ENCODE measurements around the gene WWOX.

WWOX gene

DNA sequence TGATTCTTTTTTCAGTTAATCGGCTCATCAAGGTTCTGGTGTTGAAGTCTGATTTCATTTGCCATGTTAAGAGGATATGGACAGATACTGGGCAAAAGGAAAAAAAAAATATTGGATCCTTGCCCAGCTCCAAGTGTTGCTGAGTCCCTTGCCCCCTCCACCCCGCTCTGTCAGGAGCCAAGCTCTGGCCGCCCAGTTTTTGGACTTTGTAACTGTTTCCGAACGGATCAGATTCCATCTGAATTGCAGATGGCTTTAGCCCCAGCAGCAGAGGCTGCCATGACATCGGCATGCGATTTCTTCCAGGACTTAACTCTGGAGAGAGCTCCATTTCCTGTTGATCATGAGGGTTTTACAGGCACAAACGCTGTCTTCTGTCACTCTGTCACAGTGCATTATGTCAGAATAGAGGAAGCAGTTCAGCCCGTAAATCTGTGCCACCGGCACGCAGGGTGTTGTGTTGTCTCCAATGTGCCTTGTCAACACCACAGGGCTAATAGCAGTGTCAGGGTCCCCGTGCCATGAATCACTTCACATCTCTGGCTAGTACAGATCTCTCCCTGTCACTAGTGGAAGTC lies 885.5 kb downstream of the WWOX start:
- DNase-seq, result peak in 1 of 2 donors; percentile 30

DNA sequence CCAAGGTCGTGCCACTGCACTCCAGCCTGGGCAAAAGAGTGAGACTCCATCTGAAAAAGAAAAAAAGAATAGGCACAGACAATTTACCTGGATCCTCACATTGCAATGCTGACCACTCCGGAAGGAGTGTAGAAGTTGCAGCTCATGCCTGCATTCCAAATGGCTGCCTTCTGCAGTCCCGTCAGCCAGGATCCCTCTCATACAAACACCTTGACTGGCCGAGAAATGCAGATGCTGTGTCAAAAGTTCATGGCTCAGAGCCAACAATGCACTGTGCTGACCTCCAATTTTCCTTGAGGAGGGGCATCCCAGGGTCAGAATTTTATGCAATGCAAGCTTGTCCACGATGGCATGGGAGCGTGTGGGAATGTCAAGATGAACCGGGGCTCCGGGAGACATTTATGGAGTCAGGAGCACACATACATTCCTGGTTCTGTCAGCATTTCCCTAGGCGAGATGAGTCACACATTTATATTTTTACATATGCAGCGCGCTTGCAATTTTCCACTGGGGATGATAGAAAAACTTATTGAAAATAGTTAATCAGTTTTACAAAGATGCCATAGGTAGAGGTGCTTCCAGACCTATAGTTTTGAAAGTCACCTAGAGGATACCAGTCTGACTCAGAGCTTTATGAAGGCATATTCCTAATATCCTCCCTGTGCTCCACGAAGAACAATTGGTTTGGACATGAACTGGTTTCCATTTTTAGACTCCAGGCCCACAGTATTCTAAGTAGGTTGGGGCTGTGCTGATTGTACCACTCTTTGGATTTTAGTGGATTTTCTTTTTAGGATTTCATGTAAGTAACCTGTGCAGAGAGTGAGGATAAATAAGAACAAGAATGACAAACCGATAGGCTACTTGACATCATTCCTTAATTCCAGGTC lies 886.5 kb downstream of the WWOX start:
- no peak for DNase-seq

GRCh38 chr16:78987666-78988065 lies 888.2 kb downstream of the WWOX start:
- DNase-seq, result peak; percentile 30 to 47

DNA sequence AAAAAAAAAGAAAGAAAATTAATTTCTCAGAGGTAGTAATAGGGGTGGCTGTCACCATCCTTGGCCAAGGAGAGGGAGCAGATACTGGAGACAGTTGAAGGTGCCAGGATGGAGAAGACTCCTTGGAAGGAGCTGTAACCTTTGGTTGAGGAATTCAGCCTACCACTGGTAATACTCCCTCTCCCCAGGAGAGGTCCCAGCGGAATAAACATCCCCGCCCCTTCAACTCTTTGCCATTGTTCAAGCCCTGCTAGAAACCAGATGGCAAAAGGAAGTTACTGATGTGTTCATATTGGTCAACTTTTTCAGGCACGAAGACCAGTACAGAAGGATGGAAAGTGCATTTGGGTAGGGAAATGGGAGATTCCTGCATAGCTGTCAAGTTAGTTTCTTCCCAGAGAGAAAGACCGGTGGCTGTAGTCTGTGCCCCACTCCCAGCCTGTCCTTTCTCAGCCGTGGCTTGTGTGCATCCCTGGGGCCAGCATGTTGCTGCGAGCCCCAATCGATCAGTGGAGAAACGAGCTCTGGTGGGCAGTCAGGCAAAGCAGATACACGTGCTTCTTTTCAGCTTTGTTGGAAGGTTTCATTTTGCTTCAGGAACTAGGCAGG lies 889.0 kb downstream of the WWOX start:
- DNase-seq, result no peak

- DNase-seq, result no peak
Measured at GRCh38 chr16:78990309-78990701, 890.9 kb downstream of the WWOX start.

DNA sequence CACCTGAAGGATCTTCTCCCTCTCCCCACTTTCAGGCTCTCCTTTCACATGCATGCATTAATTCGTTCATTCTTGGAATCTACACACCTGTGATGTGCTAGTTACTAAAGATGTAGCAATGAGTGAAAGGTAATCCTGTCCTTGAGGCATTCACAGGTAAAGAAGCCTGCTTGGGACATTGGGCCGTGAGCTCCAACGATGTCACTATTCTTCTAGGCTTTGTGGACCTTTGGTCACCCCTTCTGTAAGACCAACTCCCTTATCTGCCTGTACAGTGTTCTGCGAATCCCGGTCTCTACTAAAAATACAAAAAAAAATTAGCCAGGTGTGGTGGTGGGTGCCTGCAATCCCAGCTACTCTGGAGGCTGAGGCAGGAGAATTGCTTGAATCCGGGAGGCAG lies 892.5 kb downstream of the WWOX start:
- DNase-seq, result no peak

GRCh38 chr16:78993346-78993745 lies 893.9 kb downstream of the WWOX start:
- no peak for DNase-seq

DNA sequence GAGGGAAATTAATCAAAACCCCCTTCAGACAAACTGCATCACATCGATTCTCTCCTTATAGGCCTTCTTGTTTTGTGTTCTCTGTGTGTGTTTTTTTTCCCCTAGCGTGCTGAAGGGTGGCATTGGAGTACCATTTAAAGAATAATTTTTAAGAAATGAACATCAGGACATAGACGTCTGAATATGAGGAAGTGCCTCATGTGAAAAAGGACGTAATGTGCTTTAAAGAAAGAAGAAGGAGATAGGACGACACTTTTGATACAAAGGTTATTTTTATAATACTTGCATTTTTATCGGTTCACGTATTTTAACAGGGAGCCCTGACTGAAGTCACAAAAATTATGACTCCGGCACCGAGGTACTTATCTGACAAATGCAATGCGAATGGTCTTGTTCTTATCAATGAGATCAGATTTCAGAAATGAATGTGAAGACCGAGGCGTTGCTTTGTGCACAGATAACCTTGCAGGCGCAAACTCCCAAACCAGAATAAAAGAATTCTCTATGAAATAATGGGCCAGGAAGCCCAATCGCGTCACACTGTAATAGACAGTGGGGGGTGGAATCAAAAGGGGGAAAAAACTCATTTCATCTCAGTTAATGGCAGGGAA lies 894.8 kb downstream of the WWOX start:
- DNase-seq, result no peak

DNA sequence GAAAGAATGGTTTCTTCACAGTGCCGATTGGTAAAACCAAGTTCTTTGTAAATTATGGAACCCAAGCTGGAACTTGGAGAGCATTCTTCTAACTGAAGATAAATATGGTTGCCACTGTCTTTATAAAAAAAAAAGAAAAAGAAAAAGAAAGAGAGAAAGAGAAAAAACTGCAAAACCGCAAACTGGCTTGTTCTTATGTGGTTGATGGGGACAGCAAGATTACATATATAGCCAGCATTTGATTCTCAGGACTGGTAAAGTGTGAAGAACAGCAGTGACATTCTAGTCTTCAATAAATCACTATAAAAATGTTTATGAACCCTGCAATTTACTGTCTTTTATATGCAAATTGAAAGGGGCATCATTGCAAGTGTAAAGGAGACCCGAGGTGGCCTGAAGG lies 896.0 kb downstream of the WWOX start:
- DNase-seq, result no peak

DNA sequence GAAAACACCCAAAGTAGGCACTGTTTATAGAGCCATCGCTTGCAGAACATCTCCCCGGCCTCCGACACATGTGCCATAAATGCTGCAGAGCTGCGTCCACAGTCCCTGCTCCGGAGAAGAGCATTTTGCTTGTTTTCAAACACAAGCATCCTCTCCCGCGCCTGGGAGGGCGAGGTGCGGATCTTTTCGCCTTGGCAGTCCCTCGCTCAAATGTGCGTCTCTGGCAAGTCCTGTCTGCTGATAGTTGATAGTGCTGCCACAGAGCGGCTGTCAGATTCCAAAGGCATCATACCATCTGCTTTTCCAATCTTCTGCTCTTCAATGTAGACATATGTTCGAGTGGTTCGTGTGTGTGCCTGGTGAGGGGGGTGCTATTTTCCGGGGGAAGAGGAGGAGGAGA lies 897.3 kb downstream of the WWOX start:
- no peak for DNase-seq

DNA sequence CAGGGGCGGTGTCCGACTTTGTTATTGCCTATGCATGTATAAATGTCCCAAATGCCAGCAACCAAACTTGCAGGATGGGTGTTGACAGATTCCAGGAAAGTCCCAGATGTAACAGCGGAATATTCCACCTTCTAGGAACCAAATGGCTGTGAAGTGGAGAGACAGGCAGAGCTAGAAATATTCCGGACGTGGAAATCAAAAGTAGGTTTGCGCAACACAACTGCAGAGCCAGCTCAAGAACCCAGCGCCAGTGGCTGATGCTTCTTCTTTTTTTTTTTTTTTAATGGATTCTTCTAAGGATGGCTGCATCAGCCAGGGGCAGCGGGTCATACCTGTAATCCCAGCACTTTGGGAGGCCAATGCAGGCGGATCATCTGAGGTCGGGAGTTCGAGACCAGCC lies 899.4 kb downstream of the WWOX start:
- peak; percentile 41 to 48 for DNase-seq

DNA sequence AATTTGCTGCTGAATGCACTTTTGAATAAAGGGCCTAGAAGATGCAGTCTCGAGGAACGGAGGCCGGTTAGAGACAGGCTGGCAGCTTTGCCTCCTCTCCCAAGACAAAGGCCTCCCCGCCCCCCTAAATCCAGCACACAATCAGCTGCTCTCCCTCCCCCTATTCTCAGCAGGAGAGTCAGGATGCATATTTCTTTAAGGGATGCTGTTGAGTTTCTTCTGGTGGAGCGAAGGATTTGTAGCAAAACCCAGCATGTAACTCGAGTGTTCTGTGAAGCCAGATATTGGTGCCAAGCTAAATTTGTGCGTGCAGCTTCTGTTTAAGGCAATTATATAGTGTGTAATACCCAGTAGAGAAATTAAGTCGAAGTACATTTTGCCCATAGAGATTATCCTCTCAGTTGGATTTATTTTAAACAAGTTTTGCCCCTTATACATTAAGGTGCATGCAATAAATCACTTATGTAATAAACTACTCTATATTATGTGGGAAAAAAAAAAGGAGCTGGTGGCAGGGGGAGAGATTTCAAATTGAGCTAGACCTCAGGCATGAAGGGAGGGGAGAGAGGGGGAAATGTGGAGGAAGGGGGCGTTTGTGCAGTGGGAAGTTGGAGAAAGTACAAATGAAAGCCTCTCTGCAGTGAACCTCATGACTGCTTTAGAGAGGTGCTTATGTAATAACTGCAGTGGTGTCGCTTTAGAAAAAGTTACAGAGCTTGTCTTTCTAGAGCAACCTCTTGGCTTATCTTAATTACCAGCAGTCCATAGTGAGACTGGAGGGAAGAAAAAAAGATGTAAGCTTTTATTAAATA lies 901.9 kb downstream of the WWOX start:
- DNase-seq, result peak in 1 of 2 donors; percentile 57

- DNase-seq, result no peak
Measured at GRCh38 chr16:79003026-79003609, 903.7 kb downstream of the WWOX start.

DNA sequence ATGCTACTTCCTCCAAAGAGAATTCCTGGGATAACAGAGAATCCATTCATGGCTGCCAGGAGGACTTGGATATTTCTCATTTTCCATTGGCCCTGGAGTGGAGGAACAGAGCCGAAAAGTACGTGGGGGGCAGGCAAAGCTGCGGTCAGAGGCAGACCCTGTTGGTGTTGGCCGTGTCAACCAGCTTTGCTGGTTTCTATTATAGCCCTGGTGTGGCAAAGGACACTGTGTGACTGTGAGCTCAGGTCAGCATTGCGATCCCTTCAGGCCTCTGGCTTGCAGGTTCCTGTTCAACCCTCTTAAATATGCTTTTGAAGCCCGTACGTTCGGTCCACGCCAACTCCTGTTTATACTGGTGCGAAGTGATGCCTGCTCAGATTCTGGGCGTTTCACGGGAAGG lies 904.9 kb downstream of the WWOX start:
- no peak for DNase-seq

DNA sequence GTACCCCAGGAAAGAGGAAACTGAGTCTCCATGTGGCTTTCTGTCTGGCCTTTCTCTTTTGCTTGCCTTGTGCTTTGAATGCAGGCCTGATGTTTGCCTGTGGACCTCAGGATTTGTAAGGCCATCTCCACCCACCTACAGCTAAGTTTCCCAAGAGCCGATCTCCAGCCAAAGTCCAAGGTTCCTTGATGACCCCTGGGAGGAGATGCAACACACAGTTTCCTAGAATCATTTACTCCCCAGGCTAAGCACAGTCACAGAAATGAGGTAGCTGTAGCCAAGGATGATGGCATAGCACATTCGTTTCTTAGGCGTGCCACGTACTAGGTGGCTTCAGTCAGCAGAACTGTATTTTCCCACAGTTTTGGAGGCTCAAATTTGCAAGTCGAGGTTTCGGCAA lies 905.6 kb downstream of the WWOX start:
- peak; percentile 35 to 67 for DNase-seq

DNA sequence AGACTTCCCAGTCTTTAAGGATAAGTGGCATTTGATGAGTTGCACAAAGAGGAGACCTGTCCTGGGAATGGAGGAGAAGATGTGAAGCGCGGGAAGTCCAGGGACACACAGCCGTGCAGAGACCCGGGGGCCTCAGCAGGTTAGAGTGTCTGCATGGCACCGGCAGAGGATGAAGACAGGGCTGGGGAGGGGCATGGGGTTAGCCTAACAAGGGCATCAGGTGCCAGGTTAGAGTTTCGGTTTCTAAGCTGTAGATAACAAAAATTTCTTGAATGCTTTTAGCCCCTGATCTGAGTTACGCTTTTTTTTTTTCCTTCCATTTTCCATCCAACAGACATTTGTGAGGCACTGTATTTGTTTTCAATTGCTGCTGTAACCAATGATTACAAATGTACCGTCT lies 906.8 kb downstream of the WWOX start:
- DNase-seq, result no peak

DNA sequence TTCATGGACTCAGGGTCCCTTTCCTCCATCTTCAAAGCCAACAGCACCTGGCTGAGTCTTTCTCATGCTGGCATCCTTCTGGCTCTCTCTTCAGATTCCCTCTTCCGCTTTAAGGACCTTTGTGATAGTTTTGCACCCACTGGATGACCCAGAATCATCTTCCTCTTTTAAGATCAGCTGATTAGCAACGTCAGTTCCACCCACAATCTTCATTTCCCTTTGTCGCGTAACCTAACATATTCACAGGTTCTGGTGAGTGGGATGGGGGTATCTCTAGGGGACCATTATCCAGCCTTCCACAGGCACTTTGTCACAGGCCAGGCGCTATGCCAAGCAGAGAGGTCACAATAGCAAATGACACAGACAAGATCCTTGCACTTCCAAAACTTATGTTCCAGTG lies 907.3 kb downstream of the WWOX start:
- peak; percentile 93 to 95 for DNase-seq

DNA sequence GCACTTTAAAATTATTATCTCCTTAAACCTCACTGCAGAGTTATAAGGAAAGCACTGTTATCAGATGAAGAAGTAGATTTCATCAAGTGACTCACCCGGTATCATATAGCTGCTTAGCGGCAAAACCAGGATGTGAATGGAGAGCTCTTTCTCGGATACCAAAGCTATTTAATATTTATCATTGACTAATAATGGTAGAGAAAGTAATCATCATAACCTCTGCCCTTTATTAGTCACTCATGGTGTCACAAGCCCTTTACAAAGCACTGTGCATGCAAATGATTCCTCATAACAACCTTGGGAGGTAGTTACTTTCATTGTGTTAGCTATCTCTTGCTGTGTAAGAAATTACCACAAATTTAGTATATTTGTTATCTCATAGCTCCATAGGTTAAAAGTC lies 908.2 kb downstream of the WWOX start:
- peak; percentile 70 to 83 for DNase-seq

- peak; percentile 58 to 70 for DNase-seq
Measured at GRCh38 chr16:79008036-79008868, 908.8 kb downstream of the WWOX start.

- no peak for DNase-seq
Measured at GRCh38 chr16:79008869-79009179, 909.4 kb downstream of the WWOX start.

DNA sequence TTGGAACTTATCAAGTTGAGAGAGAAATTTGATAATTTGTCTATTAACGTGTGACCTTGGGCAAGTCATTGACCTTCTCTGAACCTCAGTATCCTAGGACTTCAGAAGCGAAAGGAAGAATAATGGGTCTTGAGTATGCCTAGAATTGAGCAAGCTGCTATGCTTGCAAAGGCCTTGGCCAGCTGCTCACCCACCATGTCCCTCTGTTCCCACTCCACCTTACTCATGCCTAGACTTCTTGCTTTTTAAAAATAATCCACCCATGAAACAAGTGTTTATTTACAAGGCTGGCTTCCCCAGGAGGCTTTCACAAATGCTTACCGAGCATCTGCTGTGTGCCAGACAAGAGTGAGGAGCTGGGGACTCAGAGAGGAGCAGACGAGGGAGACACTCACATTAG lies 910.4 kb downstream of the WWOX start:
- DNase-seq, result peak in 1 of 2 donors; percentile 53

DNA sequence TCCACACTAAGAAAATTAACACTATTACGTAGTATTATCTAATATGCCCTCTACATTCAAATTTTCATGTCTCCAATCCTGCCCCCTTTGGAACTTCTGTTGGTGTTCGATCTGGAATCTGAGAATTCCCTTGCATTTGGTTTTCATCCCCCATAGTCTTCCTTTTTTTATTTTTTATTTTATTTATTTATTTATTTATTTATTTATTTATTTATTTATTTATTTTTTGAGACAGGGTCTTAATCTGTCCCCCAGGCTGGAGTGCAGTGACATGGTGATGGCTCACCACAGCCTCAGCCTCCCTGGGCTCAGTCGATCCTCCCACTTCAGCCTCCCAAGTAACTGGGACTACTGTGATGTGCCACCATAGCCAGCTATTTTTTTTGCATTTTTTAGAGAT lies 911.8 kb downstream of the WWOX start:
- DNase-seq, result no peak

All from inflammatory macrophage treated with lipopolysaccharide for 1 hour (primary cell).